ENCODE measurements around the gene BCL2.

Gene BCL2

GRCh38 chr18:63199743-63200241 is 119.8 kb downstream of the BCL2 start:
- TF ChIP-seq FOXP2 (optimal IDR thresholded peaks at IDR 0.05; ENCODE audit: control extremely low read depth, extremely low read length, insufficient read depth) (no peak), EZH2 (IDR thresholded peaks at IDR 0.05) (no peak)
- Histone ChIP-seq H3K36me3 (ENCODE audit: insufficient read depth, low read length) (no peaks in the 10 kb centered on the region), H3K9ac (ENCODE audit: insufficient read length) (no peak overlapping the region), H3K9me3 (ENCODE audit: low read depth, low read length) (no peaks in the 10 kb centered on the region), H3K4me3 (no peak overlapping the region), H3K27ac (no peak overlapping the region)
- no peak for DNase-seq (ENCODE audit: low read depth, low spot score)

- TF ChIP-seq EZH2 (IDR thresholded peaks at IDR 0.05) (no peak), POLR2AphosphoS5 (IDR thresholded peaks at IDR 0.05; ENCODE audit: borderline replicate concordance, low read depth, low read length) (no peak), FOXP2 (optimal IDR thresholded peaks at IDR 0.05; ENCODE audit: control extremely low read depth, extremely low read length, insufficient read depth) (no peak)
- H3K36me3 ChIP-seq (ENCODE audit: insufficient read depth, low read length): no peaks in the 10 kb centered on the region
- H3K27ac ChIP-seq: no peak overlapping the region
- no peak for DNase-seq (ENCODE audit: low read depth, low spot score)
- H3K4me3 ChIP-seq: no peak overlapping the region
- no peaks in the 10 kb centered on the region for H3K9me3 ChIP-seq (ENCODE audit: low read depth, low read length)
- H3K9ac ChIP-seq (ENCODE audit: insufficient read length): no peak overlapping the region
Observed at GRCh38 chr18:63198868-63199742, 120.5 kb downstream of the BCL2 start.

- H3K36me3 ChIP-seq (ENCODE audit: insufficient read depth, low read length): no peaks in the 10 kb centered on the region
- no peak overlapping the region for H3K9ac ChIP-seq (ENCODE audit: insufficient read length)
- H3K4me3 ChIP-seq: no peak overlapping the region
- no peak overlapping the region for H3K27ac ChIP-seq
- H3K9me3 ChIP-seq (ENCODE audit: low read depth, low read length): no peaks in the 10 kb centered on the region
- no peak for DNase-seq (ENCODE audit: low read depth, low spot score)
- TF ChIP-seq EZH2 (IDR thresholded peaks at IDR 0.05): no peak
- no peak for TF ChIP-seq FOXP2 (optimal IDR thresholded peaks at IDR 0.05; ENCODE audit: control extremely low read depth, extremely low read length, insufficient read depth)
- TF ChIP-seq POLR2AphosphoS5 (IDR thresholded peaks at IDR 0.05; ENCODE audit: borderline replicate concordance, low read depth, low read length): no peak
Observed at GRCh38 chr18:63198098-63198760, 121.3 kb downstream of the BCL2 start.

GRCh38 chr18:63197246-63197869 is 122.2 kb downstream of the BCL2 start:
- DNase-seq (ENCODE audit: low read depth, low spot score): no peak
- H3K27ac ChIP-seq: no peak overlapping the region

GRCh38 chr18:63195326-63196159 is 124.0 kb downstream of the BCL2 start:
- no peak for DNase-seq (ENCODE audit: low read depth, low spot score)
- Histone ChIP-seq H3K9ac (ENCODE audit: insufficient read length) (no peak overlapping the region), H3K9me3 (ENCODE audit: low read depth, low read length) (no peaks in the 10 kb centered on the region), H3K27ac (no peak overlapping the region), H3K36me3 (ENCODE audit: insufficient read depth, low read length) (no peaks in the 10 kb centered on the region), H3K4me3 (no peak overlapping the region)
- TF ChIP-seq EZH2 (IDR thresholded peaks at IDR 0.05) (no peak), POLR2AphosphoS5 (IDR thresholded peaks at IDR 0.05; ENCODE audit: borderline replicate concordance, low read depth, low read length) (no peak), FOXP2 (optimal IDR thresholded peaks at IDR 0.05; ENCODE audit: control extremely low read depth, extremely low read length, insufficient read depth) (no peak)

More at GRCh38 chr18:63197246-63197869, 122.2 kb downstream of the BCL2 start:
- Histone ChIP-seq H3K36me3 (ENCODE audit: insufficient read depth, low read length) (no peaks in the 10 kb centered on the region), H3K9ac (ENCODE audit: insufficient read length) (no peak overlapping the region), H3K9me3 (ENCODE audit: low read depth, low read length) (no peaks in the 10 kb centered on the region), H3K4me3 (no peak overlapping the region)
- no peak for TF ChIP-seq FOXP2 (optimal IDR thresholded peaks at IDR 0.05; ENCODE audit: control extremely low read depth, extremely low read length, insufficient read depth)
- no peak for TF ChIP-seq POLR2AphosphoS5 (IDR thresholded peaks at IDR 0.05; ENCODE audit: borderline replicate concordance, low read depth, low read length)
- TF ChIP-seq EZH2 (IDR thresholded peaks at IDR 0.05): no peak

- Histone ChIP-seq H3K4me3 (no peak overlapping the region), H3K9ac (ENCODE audit: insufficient read length) (no peak overlapping the region), H3K27ac (no peak overlapping the region), H3K36me3 (ENCODE audit: insufficient read depth, low read length) (no peaks in the 10 kb centered on the region), H3K9me3 (ENCODE audit: low read depth, low read length) (no peaks in the 10 kb centered on the region)
- no peak for TF ChIP-seq EZH2 (IDR thresholded peaks at IDR 0.05)
- TF ChIP-seq POLR2AphosphoS5 (IDR thresholded peaks at IDR 0.05; ENCODE audit: borderline replicate concordance, low read depth, low read length): no peak
- TF ChIP-seq FOXP2 (optimal IDR thresholded peaks at IDR 0.05; ENCODE audit: control extremely low read depth, extremely low read length, insufficient read depth): no peak
- DNase-seq (ENCODE audit: low read depth, low spot score): no peak
Observed at GRCh38 chr18:63192885-63193349, 126.7 kb downstream of the BCL2 start.

GRCh38 chr18:63192126-63192884 is 127.3 kb downstream of the BCL2 start:
- TF ChIP-seq EZH2 (IDR thresholded peaks at IDR 0.05) (no peak), POLR2AphosphoS5 (IDR thresholded peaks at IDR 0.05; ENCODE audit: borderline replicate concordance, low read depth, low read length) (no peak), FOXP2 (optimal IDR thresholded peaks at IDR 0.05; ENCODE audit: control extremely low read depth, extremely low read length, insufficient read depth) (no peak)
- H3K27ac ChIP-seq: no peak overlapping the region
- no peaks in the 10 kb centered on the region for H3K9me3 ChIP-seq (ENCODE audit: low read depth, low read length)
- no peak overlapping the region for H3K9ac ChIP-seq (ENCODE audit: insufficient read length)
- H3K4me3 ChIP-seq: no peak overlapping the region
- no peaks in the 10 kb centered on the region for H3K36me3 ChIP-seq (ENCODE audit: insufficient read depth, low read length)
- no peak for DNase-seq (ENCODE audit: low read depth, low spot score)

All from SK-N-MC (cell line).